GM20431 (cell line): ENCODE measurements around the gene NKX1-1.

Source experiments
- in situ Hi-C: fragments of 300-500 bp; cut with MseI, MboI; formaldehyde crosslinking; loops from one replicate; pipeline ENCODE4 v1.15.0; 2020; ENCODE audit warnings: low sequenced_read_pairs; ENCODE audit not compliant: unreplicated experiment

Gene NKX1-1

GRCh38 chr4:1364748-1365147, 41.5 kb downstream of the NKX1-1 start:
- in situ Hi-C loops = loop anchor here (25.0 kb wide), 1 partner anchor 227 kb away; no protein-coding TSS in a partner anchor

- in situ Hi-C loops = loop anchor here (25.0 kb wide), 1 partner anchor 227 kb away; no protein-coding TSS in a partner anchor
Observed at GRCh38 chr4:1364217-1364616, 42.0 kb downstream of the NKX1-1 start.

- in situ Hi-C loops = loop anchor here (25.0 kb wide), 1 partner anchor 226 kb away; no protein-coding TSS in a partner anchor
Observed at GRCh38 chr4:1363513-1363912, 42.7 kb downstream of the NKX1-1 start.

GRCh38 chr4:1362521-1362920, 43.7 kb downstream of the NKX1-1 start:
- in situ Hi-C loops = loop anchor here (25.0 kb wide), 1 partner anchor 225 kb away; no protein-coding TSS in a partner anchor

- in situ Hi-C loops = loop anchor here (25.0 kb wide), 1 partner anchor 225 kb away; no protein-coding TSS in a partner anchor
Observed at GRCh38 chr4:1362046-1362445, 44.2 kb downstream of the NKX1-1 start.

- in situ Hi-C loops = loop anchor here (25.0 kb wide), 1 partner anchor 224 kb away; no protein-coding TSS in a partner anchor
Observed at GRCh38 chr4:1361431-1361830, 44.8 kb downstream of the NKX1-1 start.

- in situ Hi-C loops = loop anchor here (25.0 kb wide), 1 partner anchor 223 kb away; no protein-coding TSS in a partner anchor
Observed at GRCh38 chr4:1360423-1361283, 45.6 kb downstream of the NKX1-1 start.

GRCh38 chr4:1359976-1360375, 46.3 kb downstream of the NKX1-1 start:
- in situ Hi-C loops = loop anchor here (25.0 kb wide), 1 partner anchor 223 kb away; no protein-coding TSS in a partner anchor

GRCh38 chr4:1359144-1359501, 47.1 kb downstream of the NKX1-1 start:
- in situ Hi-C loops = loop anchor here (25.0 kb wide), 1 partner anchor 222 kb away; no protein-coding TSS in a partner anchor

- in situ Hi-C loops = loop anchor here (25.0 kb wide), 1 partner anchor 221 kb away; no protein-coding TSS in a partner anchor
Observed at GRCh38 chr4:1358421-1359143, 47.7 kb downstream of the NKX1-1 start.

- in situ Hi-C loops = loop anchor here (25.0 kb wide), 1 partner anchor 220 kb away; no protein-coding TSS in a partner anchor
Observed at GRCh38 chr4:1357356-1358248, 48.6 kb downstream of the NKX1-1 start.

- in situ Hi-C loops = loop anchor here (25.0 kb wide), 1 partner anchor 219 kb away; no protein-coding TSS in a partner anchor
Observed at GRCh38 chr4:1356181-1356998, 49.9 kb downstream of the NKX1-1 start.

GRCh38 chr4:1355378-1355777, 50.9 kb downstream of the NKX1-1 start:
- in situ Hi-C loops = loop anchor here (25.0 kb wide), 1 partner anchor 218 kb away; no protein-coding TSS in a partner anchor

GRCh38 chr4:1354983-1355275, 51.3 kb downstream of the NKX1-1 start:
- in situ Hi-C loops = loop anchor here (25.0 kb wide), 1 partner anchor 218 kb away; no protein-coding TSS in a partner anchor

- in situ Hi-C loops = loop anchor here (25.0 kb wide), 1 partner anchor 217 kb away; no protein-coding TSS in a partner anchor
Observed at GRCh38 chr4:1354136-1354982, 51.9 kb downstream of the NKX1-1 start.

- in situ Hi-C loops = loop anchor here (25.0 kb wide), 1 partner anchor 216 kb away; no protein-coding TSS in a partner anchor
Observed at GRCh38 chr4:1353186-1354055, 52.8 kb downstream of the NKX1-1 start.
